ENCODE data around the gene SPECC1.

DNA sequence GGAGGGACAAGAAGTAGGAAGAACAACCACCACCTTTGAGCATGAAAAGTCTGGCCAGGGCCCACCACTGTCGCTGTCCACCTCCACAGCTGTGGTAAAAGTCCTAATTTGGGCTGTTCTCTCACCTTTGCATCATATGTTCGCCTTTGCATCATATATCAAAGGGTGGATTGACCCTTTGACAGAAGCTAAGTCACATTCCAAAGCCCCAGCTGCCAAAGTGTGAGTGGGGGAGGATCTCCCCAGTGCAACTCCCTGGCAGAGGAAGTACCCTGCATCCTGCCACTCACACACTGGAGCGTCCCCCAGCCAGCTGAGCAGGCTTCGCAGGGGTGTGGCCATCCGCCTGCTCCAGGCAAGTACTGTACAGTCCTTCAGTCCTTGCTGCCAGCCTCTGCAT, 12.7 kb upstream of the SPECC1 start:
- TF ChIP-seq CTCF (IDR thresholded peaks at IDR 0.05 in 2 of 3, conservative IDR thresholded peaks at IDR 0.05 in 1 of 3; ENCODE audit: borderline replicate concordance in 1 of 3, insufficient read depth in 1 of 3, low read depth in 2 of 3, low read length in 2 of 3): no peak
- TF ChIP-seq, protein P1, sequence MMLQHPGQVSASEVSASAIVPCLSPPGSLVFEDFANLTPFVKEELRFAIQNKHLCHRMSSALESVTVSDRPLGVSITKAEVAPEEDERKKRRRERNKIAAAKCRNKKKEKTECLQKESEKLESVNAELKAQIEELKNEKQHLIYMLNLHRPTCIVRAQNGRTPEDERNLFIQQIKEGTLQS (IDR thresholded peaks at IDR 0.05): no peak

Measured in HCT116 (cell line).